GM12874 (cell line): ENCODE data around the gene CTSK.

Experiments used
- TF ChIP-seq, protein P1 (sequence below): IDR thresholded peaks from 2 replicates; pipeline ENCODE4 v1.5.1; 2011; ENCODE audit warnings: low read depth, mild to moderate bottlenecking, control low read depth, low read length, moderate library complexity; ENCODE audit not compliant: insufficient read depth

CTSK gene

DNA sequence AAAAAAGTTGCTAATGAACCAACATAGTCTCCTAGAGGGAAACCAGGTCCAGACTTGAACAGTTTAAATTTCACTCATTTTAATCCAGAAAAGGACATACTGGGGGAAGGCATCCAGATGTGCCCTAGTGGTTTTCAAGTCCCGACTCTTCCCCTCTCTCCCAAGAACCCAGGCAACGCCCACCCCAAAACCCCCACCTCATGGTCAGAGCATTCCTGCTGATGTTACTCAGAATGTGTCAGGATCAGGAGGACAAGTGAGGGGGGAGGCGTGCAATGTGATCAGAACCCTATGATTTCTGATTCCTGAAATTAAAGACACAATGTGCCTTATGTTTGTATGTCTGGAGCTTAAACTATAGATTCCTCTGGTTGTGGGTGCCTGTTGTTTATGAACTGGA lies 1.6 kb upstream of the CTSK start:
- TF ChIP-seq, protein P1, sequence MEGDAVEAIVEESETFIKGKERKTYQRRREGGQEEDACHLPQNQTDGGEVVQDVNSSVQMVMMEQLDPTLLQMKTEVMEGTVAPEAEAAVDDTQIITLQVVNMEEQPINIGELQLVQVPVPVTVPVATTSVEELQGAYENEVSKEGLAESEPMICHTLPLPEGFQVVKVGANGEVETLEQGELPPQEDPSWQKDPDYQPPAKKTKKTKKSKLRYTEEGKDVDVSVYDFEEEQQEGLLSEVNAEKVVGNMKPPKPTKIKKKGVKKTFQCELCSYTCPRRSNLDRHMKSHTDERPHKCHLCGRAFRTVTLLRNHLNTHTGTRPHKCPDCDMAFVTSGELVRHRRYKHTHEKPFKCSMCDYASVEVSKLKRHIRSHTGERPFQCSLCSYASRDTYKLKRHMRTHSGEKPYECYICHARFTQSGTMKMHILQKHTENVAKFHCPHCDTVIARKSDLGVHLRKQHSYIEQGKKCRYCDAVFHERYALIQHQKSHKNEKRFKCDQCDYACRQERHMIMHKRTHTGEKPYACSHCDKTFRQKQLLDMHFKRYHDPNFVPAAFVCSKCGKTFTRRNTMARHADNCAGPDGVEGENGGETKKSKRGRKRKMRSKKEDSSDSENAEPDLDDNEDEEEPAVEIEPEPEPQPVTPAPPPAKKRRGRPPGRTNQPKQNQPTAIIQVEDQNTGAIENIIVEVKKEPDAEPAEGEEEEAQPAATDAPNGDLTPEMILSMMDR, result no peak

DNA sequence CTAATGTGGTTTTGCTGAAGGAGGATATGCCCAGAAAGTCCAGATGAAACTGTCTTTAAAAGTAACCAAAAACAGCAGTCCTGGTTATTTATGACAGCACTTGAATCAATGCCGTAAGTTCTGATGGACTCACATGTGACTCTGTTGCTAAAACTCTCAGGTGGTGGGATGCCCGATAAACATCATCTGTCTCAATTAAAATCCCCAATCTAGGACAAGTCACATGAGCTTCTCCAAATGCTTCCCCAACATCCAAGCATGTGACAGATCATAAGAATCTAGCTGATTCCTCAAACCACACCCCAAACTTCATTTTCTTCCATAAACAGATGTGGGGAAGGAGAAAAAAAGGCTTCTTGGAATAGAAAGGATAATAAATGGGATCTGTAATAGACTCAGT lies 786 bp upstream of the CTSK start:
- TF ChIP-seq, protein P1, result no peak

DNA sequence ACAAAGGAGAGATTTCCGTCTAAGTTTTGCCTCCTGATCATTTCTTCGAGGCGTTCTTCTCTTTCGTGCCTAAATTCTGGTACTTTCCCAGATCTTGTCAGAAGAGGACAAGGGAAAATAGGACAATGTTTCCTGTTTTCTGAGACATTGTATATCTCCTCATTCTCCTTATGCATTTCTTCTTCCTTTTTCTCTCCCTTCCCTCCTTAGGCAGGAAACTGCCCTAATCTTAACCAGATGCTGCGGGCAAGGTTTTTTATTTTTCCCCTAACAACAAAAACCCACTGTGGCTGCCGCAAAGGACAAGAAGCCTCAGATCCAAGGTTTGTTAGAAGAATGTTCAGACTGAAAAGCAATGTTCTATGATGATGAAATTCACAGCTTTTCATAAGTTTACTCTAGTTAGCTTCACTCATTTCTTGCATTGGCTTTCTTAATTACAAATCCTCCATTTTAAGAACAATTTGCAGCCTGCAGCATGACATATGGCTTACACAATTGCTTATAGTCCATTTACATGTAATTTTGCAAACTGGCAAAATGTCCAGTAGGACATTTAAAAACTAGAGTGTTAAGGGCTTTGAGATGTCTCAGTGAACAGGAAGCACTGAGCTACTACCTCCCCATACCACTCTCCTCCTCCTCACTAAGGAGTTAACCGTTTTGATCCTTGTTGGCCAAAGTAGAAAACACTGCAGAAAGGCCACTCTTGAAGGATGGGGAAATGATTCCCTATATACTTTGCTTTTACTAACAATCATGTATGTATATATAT lies 624 bp downstream of the CTSK start:
- TF ChIP-seq, protein P1, result no peak

DNA sequence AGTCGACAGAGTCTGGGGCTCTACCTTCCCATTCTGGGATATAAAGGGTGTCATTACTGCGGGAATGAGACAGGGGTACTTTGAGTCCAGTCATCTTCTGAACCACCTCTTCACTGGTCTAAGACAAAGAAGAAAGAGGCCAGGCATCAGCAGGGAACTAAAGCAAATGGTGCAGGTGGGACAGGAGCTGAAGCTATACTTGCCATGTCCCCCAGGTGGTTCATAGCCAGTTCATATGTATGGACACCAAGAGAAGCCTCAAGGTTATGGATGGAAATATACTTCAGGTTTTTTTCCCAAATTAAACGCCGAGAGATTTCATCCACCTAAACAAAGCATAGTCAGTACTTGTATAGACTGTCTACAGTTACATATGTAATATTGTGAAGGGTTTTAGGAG lies 2.2 kb downstream of the CTSK start:
- TF ChIP-seq, protein P1, result no peak

DNA sequence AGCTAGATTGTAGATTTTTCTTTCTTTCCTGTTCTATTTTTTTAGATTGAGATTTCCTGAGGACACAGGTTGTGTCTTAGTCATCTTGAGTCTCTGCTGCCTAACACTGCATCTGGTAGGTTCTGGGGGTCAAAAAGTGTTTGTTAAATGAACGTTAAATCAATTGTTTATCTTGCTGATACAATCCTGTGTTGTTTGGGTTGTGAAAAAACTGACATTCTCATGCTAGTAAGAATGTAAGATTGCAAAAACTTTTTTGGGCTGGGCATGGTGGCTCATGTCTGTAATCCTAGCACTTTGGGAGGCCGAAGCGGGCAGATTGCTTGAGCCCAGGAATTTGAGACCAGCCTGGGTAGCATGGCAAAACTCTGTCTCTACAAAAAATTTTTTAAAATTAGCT lies 3.4 kb downstream of the CTSK start:
- TF ChIP-seq, protein P1, result no peak

DNA sequence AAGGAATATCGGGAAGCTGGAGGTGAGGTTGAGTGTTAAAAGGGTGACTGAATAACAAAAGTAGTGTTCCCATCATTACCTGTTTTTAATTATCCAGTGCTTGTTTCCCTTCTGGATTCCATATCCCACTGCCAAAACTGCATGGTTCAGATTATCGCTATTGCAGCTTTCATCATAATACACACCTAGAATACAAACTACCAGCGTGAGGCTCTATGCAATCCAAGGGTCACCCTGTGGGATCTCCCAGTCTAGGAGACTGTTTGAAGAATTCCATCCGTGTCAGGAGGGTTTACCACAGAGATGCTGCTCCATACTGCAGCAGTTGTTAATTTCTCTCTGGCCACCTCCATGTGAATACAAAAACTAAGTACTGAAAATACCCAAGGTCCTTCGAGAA lies 9.0 kb downstream of the CTSK start:
- TF ChIP-seq, protein P1, result no peak

DNA sequence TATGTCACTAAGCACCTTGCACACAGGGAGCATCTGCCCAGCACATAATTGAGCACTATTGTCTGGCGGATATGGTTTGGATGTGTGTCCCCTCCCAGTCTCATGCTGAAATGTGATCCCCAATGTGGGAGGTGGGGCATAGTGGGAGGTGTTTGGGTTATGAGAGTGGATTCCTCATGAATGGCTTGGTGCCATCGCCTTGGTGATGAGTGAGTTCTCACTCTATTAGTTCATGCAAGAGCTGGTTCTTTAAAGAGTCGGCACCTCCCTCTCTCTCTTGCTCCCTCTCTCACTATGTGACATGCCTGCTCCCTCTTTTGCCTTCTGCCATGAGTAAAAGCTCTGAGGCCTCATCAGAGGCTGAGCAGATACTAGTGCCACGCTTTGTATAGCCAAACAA lies 9.5 kb downstream of the CTSK start:
- TF ChIP-seq, protein P1, result no peak
